GM21786 (cell line): ENCODE results near the gene MAOA.
"Not testable (repeated sequence)": the region's sequence is repeated elsewhere in the genome, so short reads cannot be mapped to it uniquely, and the experiment has no call there.

ENCODE experiments used
- ATAC-seq: cut with Tn5 transposase; IDR thresholded peaks from one replicate; pipeline ENCODE4 v1.9.1; 2021; ENCODE audit not compliant: unreplicated experiment

The MAOA gene

DNA sequence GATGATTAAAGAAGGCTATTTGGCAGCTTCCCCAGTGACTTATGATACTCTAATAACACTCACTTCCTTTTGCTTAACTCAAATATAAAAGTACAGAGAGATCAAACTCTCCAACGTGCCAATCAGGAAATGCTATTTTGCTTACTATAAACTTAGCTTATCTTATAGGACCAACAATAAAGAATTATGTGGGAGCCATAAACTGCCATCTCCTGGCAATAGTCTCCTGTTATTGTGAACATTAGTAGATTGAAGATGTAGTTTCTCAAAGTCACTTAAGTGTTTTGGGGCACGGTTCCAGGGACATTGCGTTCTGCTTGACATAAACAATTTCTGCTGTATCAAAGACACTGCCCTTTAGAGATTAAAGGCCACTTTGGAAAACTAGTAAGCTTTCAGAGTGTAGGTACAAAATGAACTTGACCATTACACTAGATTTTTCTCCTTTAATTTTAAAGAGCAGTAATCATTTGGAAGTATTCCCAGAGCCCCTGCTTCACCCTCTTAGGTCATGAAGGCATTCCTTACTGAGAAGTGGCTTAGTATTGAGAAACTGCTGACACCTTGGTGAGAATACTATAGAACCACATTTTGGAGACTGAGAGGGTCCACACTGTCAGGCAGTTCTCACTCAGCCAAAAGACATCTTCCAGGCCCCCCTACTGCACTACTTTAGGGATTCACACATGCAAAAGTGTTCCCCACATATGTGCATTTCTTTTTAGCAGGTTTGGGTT, 51.9 kb downstream of the MAOA start:
- ATAC-seq = no peak

DNA sequence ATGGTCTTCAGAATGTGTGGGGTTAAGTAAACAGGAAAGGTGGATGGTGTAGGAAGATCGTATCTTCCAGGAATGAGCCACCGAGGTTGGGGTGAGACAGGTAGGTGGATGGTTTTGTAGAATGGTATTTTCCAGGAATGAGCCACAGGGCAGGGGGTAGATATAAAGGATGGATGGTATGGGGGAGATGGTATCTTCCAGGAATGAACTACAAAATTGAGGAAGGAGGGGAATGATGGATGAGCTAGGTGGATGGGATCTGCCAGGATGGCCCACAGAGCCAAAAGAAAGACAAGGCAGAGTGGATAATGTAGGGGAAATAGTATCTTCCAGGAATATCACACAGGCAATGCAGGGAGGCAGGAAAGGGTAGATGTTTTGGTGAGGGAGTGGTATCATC, 60.0 kb downstream of the MAOA start:
- ATAC-seq = no peak

DNA sequence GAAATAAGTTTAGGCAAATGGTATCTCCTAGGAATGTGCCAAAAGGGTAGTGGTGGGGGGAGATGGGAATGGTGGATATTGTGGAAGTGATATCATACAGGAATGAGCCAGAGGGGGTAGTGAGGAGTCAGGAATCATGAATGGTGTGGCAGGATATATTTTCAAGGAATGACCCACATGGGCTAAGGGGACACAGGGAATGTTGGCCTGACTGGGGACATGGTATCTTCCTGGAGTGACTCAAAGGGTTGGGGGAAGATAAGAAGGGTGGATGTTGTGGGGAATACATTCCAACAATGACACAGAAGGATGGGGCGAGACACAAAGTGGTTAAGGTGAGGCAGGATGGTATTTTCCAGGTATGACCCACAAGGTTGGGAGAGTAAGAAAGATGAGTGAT, 60.6 kb downstream of the MAOA start:
- no peak for ATAC-seq

DNA sequence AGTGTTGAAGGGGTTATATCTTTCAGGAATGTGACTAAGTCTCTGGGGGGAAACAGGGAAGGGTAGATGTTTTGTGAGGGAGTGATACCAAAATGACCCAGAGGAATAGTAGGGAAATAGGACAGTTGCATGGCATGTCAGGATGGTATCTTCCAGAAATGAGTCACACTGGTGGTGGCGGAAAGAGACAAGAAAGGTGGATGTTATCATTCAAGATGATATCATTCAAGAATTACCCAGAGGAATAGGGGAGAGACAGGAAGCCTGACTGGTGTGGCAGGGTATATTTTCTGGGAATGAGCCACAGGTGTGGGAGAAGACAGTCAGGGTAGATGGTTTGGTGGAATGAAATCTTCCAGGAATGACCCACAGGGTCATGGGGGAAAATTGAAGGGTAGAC, 61.1 kb downstream of the MAOA start:
- ATAC-seq = no peak

DNA sequence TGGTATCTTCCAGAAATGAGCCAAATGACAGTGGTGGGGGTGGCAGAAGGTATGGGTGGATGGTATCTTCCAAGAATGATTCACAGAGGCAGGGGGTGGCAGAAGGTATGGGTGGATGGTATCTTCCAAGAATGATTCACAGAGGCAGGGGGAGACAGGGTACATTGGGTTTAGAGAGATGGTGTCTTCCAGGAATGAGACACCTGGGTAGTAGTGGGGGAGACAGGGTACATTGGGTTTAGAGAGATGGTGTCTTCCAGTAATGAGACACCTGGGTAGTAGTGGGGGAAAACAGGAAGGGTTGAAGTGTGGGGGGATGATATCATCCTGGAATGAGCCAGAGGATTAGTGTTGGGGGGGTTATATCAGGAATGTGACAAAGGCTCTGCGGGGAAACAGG, 62.0 kb downstream of the MAOA start:
- ATAC-seq = no peak

DNA sequence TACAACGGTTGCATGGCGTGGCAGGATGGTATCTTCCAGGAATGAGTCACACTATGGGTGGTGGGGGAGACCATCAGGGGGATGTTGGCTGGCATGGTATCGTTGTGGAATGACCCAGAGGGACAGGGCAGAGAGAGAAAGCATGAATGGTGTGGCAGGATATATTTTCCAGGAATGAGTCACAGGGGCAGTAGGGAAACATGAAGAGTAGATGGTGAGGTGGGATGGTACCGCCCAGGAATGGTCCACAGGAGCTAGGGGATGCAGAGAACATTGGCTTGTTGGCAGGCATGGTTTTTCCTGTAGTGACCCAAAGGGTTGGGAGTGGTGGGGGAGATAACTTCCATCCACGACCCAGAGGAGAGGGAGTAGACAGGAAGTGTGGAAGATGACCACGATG, 62.4 kb downstream of the MAOA start:
- ATAC-seq = no peak

DNA sequence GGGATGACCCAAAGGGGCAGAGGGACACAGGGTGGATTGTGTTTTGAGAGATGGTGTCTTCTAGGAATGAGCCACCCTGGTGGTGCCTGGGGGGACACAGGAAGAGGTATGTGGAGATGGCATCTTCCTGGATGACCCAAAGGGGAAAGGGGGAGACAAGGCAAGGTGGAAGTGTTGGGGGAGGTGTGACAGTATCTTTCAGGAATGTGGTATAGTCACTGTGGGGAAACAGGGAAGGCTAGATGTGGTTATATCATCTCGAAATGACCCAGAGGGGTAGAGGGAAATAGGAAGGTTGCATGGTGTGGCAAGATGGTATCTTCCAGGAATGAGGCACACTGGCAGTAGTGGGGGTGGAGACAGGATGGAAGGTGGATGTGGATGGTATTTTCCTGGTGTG, 62.9 kb downstream of the MAOA start:
- ATAC-seq = no peak

DNA sequence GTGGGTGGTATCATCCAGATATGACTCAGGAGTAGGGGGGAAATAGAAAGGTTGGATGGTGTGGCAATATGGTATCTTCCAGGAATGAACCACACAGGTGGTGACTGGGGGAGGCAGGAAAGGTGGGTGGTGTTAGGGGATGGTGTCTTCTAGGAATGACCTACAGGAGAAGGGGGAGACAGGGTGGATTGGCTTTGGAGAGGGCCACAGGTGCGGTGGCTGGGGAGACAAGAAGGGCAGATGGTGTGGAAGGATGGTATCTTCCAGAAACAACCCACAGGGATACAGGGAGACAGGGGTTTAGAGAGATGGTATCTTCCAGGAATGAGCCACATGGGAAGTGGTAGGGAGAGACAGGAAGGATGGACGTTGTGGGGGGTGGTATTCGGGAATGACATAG, 64.0 kb downstream of the MAOA start:
- no peak for ATAC-seq

DNA sequence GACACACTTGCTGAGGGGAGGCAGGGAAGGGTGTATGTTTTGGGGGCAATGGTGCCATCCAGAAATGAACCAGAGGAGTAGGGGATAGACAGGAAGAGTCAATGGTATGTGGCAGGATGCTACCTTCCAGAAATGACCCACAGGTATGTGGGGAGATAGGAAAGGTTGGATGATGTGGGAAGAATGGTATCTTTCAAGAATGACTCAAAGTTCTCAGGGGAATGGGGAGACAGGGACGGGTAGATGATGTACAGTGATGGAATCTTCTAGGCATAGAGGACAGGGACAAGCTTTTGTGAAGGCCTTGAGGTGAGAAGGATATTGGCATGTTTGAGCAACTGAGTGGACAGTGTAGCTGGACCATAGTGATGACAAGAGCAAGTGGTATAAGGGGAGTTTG, 64.9 kb downstream of the MAOA start:
- no peak for ATAC-seq

DNA sequence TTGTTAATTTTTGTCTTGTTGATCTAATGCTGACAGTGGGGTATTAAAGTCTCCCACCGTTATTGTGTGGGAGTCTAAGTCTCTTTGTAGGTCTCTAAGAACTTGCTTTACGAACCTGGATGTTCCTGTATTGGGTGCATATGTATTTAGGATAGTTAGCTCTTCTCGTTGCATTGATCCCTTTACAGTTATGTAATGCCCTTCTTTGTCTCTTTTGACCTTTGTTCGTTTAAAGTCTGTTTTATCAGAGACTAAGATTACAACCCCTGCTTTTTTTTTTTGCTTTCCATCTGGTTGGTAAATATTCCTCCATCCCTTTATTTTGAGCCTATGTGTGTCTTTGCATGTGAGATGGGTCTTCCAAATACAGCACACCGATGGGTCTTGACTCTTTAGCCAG, 69.1 kb downstream of the MAOA start:
- ATAC-seq = not testable (repeated sequence)

DNA sequence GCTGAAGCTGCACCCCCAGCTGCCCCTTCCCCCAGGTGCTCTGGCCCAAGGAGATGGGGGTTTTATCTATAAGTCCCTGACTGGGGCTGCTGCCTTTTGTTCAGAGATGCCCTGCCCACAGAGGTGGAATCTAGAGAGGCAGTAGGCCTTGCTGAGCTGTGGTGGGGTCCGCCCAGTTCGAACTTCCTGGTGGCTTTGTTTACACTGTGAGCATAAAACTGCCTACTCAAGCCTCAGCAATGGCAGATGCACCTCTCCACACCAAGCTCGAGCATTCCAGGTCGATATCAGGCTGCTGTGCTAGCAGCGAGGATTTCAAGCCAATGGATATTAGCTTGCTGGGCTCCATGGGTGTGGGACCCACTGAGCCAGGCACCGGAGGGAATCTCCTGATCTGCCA, 71.2 kb downstream of the MAOA start:
- ATAC-seq = not testable (repeated sequence)

DNA sequence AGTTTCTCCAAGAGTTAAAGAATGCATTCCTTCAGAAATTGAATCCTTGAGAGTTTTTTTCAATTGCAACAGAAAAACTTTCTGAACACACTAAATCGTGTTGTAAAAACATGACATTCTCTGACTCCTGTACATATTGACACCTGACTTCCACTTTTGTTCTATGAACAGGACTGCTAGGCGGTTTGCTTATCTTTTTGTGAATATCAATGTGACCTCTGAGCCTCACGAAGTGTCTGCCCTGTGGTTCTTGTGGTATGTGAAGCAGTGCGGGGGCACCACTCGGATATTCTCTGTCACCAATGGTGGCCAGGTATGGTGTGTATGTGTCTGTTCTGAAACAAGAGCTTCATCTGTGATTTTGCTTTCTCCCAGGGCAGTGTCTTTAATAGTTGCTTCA, 71.9 kb downstream of the MAOA start:
- no peak for ATAC-seq

DNA sequence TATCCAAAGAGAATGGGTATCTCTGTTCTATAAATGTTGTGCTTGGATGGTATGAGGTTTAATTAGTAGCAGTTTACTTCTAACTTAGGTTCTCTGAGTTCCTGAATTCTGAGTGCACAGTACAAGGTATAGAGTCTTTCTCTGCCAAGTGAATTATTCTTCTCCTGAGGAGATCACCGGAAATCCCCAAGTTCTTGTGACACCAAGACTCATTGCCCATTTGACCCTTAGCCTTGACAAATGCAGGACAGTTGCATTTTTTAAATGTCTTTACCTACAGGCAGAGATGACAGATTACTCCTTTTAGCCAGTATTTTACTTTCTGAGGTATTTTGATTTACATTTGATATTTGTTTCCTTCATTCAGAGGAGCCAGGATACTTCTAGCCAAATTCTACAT, 72.9 kb downstream of the MAOA start:
- ATAC-seq = no peak

DNA sequence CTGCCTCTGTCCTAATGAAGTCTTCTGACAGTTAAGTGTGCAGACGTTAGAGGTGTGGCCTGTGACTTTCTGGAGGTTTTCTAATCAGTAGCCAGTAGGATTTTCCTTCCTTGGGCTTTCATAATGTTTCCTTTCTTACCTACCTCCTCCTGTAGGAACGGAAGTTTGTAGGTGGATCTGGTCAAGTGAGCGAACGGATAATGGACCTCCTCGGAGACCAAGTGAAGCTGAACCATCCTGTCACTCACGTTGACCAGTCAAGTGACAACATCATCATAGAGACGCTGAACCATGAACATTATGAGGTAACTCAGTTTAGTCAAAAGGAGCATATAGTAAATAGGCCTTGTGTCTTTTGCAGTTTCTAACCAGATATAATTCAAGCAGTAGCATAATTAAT, 75.0 kb downstream of the MAOA start:
- no peak for ATAC-seq

DNA sequence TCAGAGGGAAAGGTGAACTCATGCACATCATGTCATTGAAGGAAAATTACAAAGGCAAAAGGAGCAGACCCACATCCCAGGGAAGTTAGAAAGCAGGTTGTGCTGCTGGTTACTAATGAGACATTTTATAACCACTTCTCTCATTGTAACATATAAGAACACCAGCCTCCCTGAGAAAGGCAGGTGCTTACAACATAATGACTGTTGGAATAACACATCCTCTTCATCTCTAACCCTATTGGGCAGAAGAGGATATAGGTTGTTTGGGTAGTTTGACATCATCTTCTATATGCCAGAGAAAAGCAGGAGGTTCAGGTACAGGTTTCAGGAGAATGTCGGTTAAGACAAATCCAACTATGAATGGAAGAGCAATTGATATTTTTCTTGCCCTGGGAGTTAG, 77.6 kb downstream of the MAOA start:
- no peak for ATAC-seq

DNA sequence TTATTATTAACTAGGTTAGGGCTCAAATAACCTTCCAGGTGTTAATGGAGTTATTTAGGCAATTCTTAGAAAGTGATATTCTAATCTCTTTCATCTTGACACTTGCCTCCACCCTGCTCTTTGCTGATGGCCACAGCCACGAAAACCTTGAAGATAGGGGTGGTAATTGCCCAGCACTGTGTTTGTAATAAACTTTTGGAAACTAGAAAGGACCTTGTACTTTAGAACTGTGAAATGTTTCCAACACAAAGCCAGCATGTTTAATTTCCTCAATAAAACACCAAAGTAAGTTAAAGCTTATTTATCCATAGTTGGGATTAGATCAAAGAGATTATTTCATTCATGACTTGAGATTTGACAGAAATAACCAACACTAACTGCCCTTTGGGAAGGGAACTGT, 78.3 kb downstream of the MAOA start:
- no peak for ATAC-seq

DNA sequence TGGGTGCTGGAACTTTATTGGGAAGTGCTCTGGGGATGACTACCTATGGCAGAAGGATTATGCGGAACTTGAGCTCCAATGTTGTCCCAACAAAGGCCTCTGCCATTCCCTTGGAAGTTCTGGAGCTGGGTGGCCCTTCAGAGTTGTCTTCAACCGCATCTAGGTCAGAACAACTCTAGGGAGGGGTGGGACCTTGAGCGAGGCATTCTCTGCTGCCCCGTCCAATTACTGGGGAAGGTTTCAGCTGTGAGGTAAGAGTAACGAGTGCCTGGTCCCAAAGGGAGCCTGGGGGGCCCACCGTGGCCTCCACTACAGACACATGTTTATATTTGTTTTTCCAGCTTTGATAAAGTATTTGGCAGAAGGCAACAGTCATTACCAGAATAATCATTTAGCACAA, 79.4 kb downstream of the MAOA start:
- ATAC-seq = no peak

DNA sequence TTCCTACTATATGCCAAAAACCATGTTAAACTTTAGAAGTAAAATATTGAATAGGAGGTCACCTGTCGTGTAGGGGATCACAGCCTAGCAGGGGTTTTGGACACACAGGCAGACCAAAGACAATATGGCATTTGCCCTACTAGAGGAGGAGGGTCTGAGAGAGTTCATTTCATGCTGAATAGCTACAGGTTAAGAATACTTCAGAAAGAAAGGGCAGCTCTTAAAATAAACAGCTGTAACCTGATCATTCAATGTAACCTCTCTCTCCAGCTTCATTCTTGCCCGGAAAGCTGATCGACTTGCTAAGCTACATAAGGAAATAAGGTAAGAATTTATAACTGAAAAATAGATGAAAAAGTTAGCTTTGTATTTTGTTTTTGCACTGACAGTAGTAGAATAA, 79.9 kb downstream of the MAOA start:
- no peak for ATAC-seq

DNA sequence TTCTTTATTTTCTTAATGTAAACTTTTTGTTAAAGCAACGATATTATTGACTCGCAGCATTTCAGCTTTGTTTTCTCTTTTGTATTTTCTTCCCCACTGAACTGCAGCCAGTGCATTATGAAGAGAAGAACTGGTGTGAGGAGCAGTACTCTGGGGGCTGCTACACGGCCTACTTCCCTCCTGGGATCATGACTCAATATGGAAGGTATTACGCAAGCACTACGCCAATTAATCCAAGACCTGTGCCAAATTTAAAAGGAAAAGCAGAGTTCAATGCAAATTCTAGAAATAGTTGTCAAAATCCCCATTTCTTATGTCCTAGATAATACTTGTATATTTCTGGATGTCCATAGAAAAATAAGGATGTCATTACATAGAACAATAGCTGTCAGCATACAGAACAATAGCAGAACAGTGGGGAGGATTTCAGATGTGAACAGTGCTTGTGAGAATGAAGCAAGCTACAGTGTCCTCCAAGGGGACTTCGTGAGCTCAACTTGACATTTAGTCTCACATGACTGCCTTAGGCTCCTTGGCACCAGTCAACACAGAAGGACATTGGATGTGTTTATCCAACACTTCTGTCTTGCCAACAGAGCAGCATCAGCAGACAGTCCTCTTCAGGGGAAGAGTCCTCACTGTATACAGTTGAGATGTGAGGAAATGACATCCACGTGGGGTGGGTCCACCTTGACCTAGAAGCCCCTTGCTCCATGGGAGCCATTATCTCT, 85.9 kb downstream of the MAOA start:
- no peak for ATAC-seq

DNA sequence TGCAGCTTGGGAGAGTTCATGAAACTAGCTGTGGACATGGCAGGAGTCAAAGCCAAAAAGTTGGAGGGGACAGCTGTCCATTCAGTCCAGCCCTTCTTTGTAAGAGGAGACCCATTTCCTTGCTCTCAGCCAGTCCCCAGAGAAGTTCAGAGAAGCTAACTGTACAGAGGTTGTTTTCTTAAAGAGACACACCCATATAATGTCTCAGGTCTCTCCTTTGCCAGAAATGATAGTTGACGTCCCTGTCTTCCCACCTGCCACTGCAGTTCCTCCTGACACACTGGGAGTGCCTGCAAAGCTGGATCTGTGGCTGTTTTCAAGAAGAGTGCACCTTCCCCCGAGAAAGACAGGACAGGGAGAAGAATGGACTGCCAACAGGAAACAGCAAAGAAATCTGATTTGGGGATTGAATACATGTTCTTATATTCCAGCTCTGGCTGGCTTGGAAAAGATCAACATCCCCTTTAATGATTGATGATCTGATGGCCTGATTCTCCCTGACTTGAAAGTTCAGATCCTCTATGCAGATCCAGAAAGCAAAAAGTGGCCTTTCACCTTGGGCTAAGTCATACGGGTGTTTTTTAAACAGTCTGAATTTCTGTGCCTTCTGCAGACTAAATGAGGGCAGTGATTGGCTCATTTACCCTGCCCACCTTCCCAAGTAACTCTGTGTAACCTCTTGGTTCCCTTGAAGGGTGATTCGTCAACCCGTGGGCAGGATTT, 87.2 kb downstream of the MAOA start:
- no peak for ATAC-seq

DNA sequence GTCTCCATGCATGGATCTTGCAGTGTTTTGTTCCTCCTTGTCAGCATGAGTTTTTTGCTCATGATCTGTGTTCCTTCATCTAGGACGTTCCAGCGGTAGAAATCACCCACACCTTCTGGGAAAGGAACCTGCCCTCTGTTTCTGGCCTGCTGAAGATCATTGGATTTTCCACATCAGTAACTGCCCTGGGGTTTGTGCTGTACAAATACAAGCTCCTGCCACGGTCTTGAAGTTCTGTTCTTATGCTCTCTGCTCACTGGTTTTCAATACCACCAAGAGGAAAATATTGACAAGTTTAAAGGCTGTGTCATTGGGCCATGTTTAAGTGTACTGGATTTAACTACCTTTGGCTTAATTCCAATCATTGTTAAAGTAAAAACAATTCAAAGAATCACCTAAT, 88.2 kb downstream of the MAOA start:
- ATAC-seq = no peak
